GM21576 (cell line): Measurements from ENCODE around the gene MPPED1.

ENCODE experiments used
- ATAC-seq: cut with Tn5 transposase; IDR thresholded peaks from one replicate; pipeline ENCODE4 v1.9.1; 2021; ENCODE audit warnings: mild to moderate bottlenecking, moderate library complexity; ENCODE audit not compliant: unreplicated experiment

MPPED1 gene

GRCh38 chr22:43474161-43475101 lies 62.6 kb downstream of the MPPED1 start:
- ATAC-seq, result no peak

- ATAC-seq, result no peak
Observed at GRCh38 chr22:43475549-43476076, 63.8 kb downstream of the MPPED1 start.

GRCh38 chr22:43476341-43476740 lies 64.5 kb downstream of the MPPED1 start:
- no peak for ATAC-seq

GRCh38 chr22:43476751-43477725 lies 65.2 kb downstream of the MPPED1 start:
- ATAC-seq, result no peak

GRCh38 chr22:43477966-43478365 lies 66.2 kb downstream of the MPPED1 start:
- no peak for ATAC-seq

- no peak for ATAC-seq
Observed at GRCh38 chr22:43478621-43479300, 66.9 kb downstream of the MPPED1 start.

GRCh38 chr22:43479301-43479950 lies 67.6 kb downstream of the MPPED1 start:
- ATAC-seq, result no peak

GRCh38 chr22:43479962-43480361 lies 68.1 kb downstream of the MPPED1 start:
- no peak for ATAC-seq

GRCh38 chr22:43481568-43482317 lies 69.9 kb downstream of the MPPED1 start:
- ATAC-seq, result no peak

- ATAC-seq, result no peak
Observed at GRCh38 chr22:43482318-43482625, 70.5 kb downstream of the MPPED1 start.

GRCh38 chr22:43483266-43483665 lies 71.5 kb downstream of the MPPED1 start:
- no peak for ATAC-seq

GRCh38 chr22:43483669-43484068 lies 71.9 kb downstream of the MPPED1 start:
- no peak for ATAC-seq

- ATAC-seq, result no peak
Observed at GRCh38 chr22:43484227-43484626, 72.4 kb downstream of the MPPED1 start.

GRCh38 chr22:43485502-43486089 lies 73.8 kb downstream of the MPPED1 start:
- ATAC-seq, result no peak

- ATAC-seq, result no peak
Observed at GRCh38 chr22:43487311-43488030, 75.7 kb downstream of the MPPED1 start.

GRCh38 chr22:43488031-43488866 lies 76.4 kb downstream of the MPPED1 start:
- no peak for ATAC-seq

GRCh38 chr22:43488937-43489336 lies 77.1 kb downstream of the MPPED1 start:
- ATAC-seq, result no peak

- ATAC-seq, result no peak
Observed at GRCh38 chr22:43490311-43490710, 78.5 kb downstream of the MPPED1 start.
